ENCODE measurements around the gene TBCK.

Gene TBCK

DNA sequence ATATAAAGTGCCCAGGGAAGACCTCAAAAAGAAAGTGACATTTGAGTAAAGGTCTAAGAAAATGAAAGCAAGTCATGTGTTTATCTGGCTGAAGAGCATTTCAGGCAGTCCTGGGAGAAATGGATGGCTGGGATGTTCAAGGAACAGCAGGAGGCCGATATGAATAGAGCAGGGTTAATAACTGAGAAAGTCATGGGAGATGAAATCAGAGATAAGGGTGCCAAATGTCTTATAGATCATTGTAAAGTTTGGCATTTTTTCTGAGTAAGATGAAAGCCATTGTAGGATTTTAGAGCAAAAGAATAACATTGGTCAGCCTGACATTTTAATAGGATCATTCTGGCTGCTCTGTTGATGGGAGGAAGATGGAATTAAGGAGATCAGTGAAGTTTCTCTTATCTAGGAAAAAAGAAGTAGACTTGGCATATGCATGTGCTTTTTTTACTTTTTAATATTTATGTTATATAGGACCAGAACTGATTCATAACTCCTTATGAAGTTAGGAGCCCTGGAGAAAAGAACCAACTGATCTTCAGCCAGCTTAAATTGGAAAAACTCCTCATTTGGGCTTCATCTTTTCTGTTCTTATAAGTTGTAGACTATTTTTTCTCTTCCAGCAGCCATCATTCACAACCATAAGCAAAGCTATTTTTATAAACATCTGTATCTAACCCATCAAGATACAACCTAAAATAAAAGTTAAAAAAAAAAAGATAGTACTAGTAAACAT lies 18.9 kb upstream of the TBCK start:
- TF ChIP-seq NFIC (IDR thresholded peaks at IDR 0.05) (no peak), TCF12 (IDR thresholded peaks at IDR 0.05; ENCODE audit: low read depth) (no peak), YY1 (IDR thresholded peaks at IDR 0.05; ENCODE audit: low read depth) (no peak), TEAD4 (IDR thresholded peaks at IDR 0.05) (no peak), CREB1 (IDR thresholded peaks at IDR 0.05; ENCODE audit: low read depth) (no peak), ZBTB7A (IDR thresholded peaks at IDR 0.05; ENCODE audit: low read depth) (no peak)
- TF ChIP-seq, protein P1, sequence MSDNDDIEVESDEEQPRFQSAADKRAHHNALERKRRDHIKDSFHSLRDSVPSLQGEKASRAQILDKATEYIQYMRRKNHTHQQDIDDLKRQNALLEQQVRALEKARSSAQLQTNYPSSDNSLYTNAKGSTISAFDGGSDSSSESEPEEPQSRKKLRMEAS (IDR thresholded peaks at IDR 0.05), result no peak

DNA sequence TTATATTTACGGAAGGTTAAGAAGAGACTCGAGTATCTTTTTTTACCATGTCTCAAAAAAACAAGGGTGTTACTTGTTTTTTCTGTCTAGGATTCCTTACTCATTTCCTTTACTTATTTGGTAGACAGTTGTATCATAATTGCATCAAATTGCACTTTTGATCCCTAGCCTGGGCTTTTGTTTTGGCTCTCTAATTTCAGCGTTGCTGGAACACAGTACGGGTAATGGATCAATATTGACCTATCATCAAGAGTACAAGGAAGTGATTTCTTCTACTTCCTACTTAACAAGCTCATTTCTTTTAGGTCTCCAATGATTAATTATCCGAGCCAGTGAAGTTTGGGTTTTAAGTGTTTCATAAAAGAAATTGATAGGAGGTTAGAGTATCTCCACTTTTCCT lies 17.2 kb upstream of the TBCK start:
- TF ChIP-seq, protein P2, sequence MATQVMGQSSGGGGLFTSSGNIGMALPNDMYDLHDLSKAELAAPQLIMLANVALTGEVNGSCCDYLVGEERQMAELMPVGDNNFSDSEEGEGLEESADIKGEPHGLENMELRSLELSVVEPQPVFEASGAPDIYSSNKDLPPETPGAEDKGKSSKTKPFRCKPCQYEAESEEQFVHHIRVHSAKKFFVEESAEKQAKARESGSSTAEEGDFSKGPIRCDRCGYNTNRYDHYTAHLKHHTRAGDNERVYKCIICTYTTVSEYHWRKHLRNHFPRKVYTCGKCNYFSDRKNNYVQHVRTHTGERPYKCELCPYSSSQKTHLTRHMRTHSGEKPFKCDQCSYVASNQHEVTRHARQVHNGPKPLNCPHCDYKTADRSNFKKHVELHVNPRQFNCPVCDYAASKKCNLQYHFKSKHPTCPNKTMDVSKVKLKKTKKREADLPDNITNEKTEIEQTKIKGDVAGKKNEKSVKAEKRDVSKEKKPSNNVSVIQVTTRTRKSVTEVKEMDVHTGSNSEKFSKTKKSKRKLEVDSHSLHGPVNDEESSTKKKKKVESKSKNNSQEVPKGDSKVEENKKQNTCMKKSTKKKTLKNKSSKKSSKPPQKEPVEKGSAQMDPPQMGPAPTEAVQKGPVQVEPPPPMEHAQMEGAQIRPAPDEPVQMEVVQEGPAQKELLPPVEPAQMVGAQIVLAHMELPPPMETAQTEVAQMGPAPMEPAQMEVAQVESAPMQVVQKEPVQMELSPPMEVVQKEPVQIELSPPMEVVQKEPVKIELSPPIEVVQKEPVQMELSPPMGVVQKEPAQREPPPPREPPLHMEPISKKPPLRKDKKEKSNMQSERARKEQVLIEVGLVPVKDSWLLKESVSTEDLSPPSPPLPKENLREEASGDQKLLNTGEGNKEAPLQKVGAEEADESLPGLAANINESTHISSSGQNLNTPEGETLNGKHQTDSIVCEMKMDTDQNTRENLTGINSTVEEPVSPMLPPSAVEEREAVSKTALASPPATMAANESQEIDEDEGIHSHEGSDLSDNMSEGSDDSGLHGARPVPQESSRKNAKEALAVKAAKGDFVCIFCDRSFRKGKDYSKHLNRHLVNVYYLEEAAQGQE (IDR thresholded peaks at IDR 0.05; ENCODE audit: low read depth), result no peak
- no peak for TF ChIP-seq EP300 (IDR thresholded peaks at IDR 0.05; ENCODE audit: borderline replicate concordance)
- TF ChIP-seq ZBTB7A (IDR thresholded peaks at IDR 0.05; ENCODE audit: low read depth), result no peak
- TF ChIP-seq, protein P1 (IDR thresholded peaks at IDR 0.05), result no peak
- no peak for TF ChIP-seq NFIC (IDR thresholded peaks at IDR 0.05)
- TF ChIP-seq TCF12 (IDR thresholded peaks at IDR 0.05; ENCODE audit: low read depth), result no peak
- no peak for TF ChIP-seq CREB1 (IDR thresholded peaks at IDR 0.05; ENCODE audit: low read depth)
- TF ChIP-seq, protein P3, sequence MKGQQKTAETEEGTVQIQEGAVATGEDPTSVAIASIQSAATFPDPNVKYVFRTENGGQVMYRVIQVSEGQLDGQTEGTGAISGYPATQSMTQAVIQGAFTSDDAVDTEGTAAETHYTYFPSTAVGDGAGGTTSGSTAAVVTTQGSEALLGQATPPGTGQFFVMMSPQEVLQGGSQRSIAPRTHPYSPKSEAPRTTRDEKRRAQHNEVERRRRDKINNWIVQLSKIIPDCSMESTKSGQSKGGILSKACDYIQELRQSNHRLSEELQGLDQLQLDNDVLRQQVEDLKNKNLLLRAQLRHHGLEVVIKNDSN (IDR thresholded peaks at IDR 0.05), result no peak
- no peak for TF ChIP-seq TEAD4 (IDR thresholded peaks at IDR 0.05)

DNA sequence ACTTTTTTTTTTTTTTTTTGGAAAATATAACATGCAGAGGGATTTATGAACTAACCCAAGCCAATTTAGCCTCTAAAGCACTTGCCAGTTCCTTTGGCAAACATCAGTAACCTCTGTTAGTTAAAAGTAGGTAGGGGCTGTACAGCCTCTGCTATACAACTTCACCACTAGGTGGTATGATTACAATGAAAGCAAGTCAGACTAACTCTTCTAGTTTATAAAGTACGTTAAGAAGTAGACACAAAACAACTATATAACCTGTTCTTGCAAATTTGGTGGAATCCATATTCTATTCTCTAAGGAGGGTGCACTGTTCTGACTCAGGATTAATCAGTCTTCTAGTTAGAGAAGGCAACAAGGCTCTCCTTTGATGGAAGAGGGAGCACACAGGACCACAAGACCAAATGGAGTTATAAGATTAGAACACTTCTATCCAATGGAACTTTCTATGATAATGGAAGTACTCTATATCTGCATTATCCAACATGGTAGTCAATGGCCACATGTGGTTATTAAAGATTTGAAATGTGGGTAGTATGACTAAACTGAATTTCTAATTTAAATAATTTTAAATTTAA lies 13.1 kb upstream of the TBCK start:
- TF ChIP-seq RAD21 (IDR thresholded peaks at IDR 0.05; ENCODE audit: low read depth), result peak; percentile 31
- no peak for TF ChIP-seq FOXM1 (IDR thresholded peaks at IDR 0.05; ENCODE audit: borderline replicate concordance, low read depth)

DNA sequence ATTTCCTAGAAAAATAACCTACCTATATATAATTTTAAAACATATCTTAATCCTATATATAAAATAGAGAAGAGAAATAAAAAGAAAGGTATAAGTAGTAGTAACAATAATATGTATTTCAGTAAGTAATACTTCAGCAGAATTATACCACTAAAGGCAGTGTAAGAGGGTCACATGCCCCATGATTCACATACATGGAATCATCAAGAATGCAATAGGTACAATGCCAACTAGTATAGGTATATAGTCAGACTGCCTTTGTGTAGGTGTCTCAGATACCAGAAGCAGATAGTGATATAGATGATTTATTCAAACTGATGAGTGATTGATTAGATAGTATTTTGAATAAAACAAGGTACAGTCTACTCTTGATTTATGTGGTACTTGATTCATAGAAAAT lies 9.8 kb upstream of the TBCK start:
- no peak for TF ChIP-seq ZBTB7A (IDR thresholded peaks at IDR 0.05; ENCODE audit: low read depth)
- TF ChIP-seq, protein P3 (IDR thresholded peaks at IDR 0.05), result peak; percentile 65

DNA sequence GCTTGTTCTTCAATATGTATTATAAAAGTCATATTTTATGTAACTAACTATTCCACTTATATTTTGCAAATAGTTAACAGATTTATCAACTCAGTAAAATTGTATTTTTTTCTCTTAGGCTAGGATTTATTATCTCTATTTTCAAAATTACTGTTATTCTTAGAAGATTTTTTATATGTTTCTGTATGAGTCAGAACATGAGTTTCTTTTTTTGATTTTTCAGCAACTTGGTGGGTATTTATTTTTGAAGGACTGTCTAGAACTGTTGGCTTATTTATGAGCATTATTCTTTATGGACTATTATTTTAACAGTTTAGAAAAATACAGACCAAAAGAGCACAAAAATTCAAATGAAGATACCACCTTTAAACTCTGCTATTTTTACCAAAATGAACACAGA lies 7.1 kb upstream of the TBCK start:
- TF ChIP-seq RAD21 (IDR thresholded peaks at IDR 0.05; ENCODE audit: low read depth) (no peak), TEAD4 (IDR thresholded peaks at IDR 0.05) (no peak), ZBTB7A (IDR thresholded peaks at IDR 0.05; ENCODE audit: low read depth) (no peak), YY1 (IDR thresholded peaks at IDR 0.05; ENCODE audit: low read depth) (no peak), FOXM1 (IDR thresholded peaks at IDR 0.05; ENCODE audit: borderline replicate concordance, low read depth) (no peak)
- TF ChIP-seq, protein P2 (IDR thresholded peaks at IDR 0.05; ENCODE audit: low read depth), result no peak

DNA sequence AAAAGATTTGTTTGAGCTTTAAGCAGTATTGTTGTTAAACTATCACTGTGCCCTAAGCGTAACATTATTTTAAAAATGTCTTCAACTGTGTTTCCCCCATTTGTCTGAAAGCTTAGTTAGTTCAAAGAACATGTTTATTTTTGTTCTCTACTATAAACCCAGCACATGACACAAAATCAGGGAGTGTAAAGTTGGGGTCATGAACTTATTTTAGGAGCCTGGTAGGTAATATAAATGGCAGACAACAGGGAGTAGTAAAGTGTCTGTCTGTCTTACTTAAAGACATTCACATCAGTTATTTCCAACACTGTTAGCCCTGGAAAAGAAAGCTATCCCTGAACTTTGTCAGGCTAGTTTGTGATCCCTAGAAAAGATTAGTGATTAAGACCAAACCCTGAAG lies 4.2 kb upstream of the TBCK start:
- TF ChIP-seq TEAD4 (IDR thresholded peaks at IDR 0.05) (no peak), CEBPB (IDR thresholded peaks at IDR 0.05) (no peak), NFIC (IDR thresholded peaks at IDR 0.05) (no peak), EP300 (IDR thresholded peaks at IDR 0.05; ENCODE audit: borderline replicate concordance) (no peak), ZBTB7A (IDR thresholded peaks at IDR 0.05; ENCODE audit: low read depth) (no peak)
- TF ChIP-seq, protein P2 (IDR thresholded peaks at IDR 0.05; ENCODE audit: low read depth), result no peak
- TF ChIP-seq, protein P3 (IDR thresholded peaks at IDR 0.05), result no peak

All from Ishikawa (cell line).